GM18951 (cell line): ENCODE data around the gene UQCC2.

Experiments used
- POLR2A ChIP-seq: IDR thresholded peaks from 4 replicates; pipeline ENCODE4 v1.6.1; 2011; ENCODE audit warnings: mild to moderate bottlenecking; ENCODE audit not compliant: insufficient read length, insufficient read depth; ENCODE audit errors: extremely low read depth
- in situ Hi-C: fragments of 300-500 bp; cut with MboI; formaldehyde crosslinking; loops from one replicate; pipeline ENCODE4 v1.12.0; 2022; ENCODE audit warnings: low sequenced_read_pairs, mixed read lengths, inconsistent platforms; ENCODE audit not compliant: unreplicated experiment

Gene UQCC2

DNA sequence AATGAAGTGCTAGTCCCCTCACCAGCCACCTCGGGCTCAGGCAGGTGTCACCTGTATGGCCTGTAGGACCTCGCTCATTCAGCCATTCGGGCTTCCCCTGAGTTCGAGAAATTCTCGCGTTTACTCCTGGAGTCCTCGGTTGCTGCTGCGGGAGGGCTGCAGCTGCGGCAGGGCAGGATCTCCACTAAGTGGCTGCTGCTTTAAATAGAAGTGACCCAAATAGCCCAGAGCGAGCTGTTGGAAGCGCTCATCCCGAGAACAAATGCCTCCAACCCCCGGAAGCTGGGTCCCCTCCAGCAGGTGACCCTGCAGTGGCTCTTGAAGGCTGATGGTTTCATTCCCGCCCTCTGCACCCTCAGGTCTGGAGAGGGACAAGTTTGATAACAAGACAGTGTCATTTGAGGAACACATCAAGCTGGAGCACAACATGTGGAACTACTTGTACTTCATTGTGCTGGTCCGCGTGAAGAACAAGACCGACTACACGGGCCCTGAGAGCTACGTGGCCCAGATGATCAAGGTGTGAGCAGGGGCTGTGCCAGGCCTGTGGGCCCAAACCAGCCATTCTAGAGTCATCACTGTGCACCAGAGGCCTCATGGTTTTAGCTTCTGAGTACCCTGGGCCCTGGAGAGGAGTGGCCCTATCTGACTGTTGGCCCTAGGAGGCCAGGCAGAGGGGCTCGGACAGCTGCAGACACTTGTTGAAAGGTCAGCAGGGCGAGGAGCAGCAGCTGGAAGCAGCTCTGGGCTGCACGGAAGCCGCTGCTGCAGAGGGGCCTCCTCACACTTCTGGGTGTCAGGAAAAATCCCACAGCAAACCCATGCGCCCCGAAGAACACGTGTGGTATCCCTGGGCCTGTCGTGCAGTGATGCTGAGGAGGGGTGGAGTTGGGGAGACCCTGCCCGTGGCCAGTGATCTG, 18.1 kb downstream of the UQCC2 start:
- in situ Hi-C loops = no loop called here
- TF ChIP-seq POLR2A = no peak

DNA sequence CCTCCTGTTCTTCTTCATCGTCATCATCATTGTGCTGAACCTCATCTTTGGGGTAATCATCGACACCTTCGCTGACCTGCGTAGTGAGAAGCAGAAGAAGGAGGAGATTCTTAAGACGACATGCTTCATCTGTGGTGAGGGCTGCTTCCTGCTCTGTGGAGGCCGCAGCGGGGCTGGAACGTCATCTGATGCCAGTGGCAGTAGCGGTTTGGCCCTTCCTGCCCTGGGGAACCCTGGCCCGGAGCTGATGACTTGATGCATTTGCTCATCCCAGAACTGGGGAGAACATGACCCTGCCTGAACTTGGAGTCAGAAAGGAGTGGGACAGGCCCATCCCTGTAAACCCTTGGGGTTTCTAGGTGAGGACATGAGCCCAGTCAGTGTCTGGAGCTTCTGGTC, 18.7 kb downstream of the UQCC2 start:
- TF ChIP-seq POLR2A = no peak
- in situ Hi-C loops = no loop called here

DNA sequence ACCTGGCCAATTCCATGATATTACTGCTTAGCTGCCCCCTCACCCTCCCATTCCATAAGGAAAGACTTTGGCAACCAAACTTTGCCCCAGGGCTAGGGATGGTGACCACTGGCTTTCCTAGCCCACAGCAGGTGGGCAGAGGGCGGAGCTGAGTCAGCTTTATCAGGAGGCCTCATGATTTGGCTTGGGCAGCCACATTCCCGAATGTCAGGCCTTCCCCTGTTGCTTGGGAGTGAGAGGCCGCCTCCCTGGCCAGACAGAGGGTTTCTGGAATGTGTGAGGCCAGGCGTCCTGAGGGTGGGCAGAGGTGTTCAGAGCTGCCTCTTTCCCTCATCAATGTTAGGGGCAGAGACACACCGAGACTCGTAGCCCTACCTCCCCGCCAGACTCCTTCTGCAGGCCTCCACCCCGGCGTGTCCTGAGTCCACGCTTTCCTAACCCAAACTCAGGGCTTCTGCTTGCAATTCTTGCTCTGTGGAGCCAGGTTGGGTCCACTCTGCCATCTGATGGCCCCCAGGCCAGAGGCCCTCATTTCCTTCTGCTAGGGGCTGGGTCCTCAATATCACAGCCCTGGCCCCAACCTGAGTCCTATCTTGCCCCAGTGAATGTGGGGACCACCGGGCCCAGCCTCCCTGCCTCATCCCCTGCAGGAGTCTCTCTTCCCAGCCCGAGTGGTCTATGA, 19.3 kb downstream of the UQCC2 start:
- no peak for TF ChIP-seq POLR2A
- in situ Hi-C loops = no loop called here

DNA sequence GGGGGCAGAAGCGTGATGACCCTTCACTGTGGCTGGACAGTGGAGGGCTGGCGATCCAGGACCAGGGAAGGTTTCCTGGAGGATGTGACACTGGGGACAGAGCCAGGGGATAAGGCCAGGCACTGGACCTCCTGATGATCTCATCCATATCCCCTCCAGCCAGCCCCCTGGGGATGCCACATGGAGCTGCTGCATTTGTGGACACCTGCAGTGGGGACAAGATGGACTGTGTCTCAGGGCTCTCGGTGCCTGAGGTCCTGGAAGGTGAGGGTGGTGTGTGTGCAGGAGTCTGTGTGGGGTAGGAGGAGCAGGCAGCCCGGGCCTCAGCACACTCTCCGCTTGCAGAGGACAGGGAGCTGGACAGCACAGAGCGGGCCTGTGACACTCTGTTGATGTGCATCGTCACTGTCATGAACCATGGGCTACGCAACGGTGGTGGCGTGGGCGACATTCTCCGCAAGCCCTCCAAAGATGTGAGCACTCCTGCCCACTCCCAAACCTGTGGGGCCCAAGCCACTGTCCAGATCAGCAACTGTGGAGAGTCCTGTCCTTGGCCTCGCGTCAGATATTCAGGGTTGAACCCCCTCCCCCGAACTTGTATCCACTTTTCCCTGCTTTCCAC, 19.9 kb downstream of the UQCC2 start:
- in situ Hi-C loops = no loop called here
- TF ChIP-seq POLR2A = no peak

DNA sequence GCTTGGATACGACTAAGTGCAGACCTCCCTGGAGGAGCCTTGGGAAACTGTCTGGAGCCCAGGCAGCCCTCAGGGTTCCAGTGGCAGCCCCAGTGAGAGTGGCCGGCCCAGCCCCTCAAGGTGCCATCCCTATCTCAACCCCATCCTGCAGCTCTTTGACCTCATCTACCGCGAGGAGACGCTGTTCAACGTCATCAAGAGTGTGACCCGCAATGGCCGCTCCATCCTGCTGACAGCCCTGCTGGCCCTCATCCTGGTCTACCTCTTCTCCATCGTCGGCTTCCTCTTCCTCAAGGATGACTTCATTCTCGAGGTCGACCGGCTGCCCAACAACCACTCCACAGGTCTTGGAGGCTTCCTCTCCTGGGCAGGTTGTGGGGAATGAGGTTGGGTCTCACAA, 20.7 kb downstream of the UQCC2 start:
- TF ChIP-seq POLR2A = no peak
- in situ Hi-C loops = no loop called here

DNA sequence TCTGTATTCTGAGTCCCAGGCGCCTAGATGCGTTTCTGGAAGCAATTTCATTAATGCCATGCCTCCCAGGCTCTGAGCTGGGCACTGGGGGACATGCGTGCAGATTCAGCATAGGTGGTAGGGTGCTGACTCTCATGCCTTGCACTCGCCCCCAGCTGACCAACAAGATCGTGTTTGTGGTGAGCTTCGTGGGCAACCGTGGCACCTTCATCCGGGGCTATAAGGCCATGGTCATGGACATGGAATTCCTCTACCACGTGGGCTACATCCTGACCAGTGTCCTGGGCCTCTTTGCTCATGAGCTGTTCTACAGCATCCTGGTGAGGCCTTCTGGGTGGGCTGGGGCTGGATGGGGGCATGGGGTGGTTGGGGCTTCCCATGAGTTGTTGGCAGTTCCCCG, 21.6 kb downstream of the UQCC2 start:
- TF ChIP-seq POLR2A = no peak
- in situ Hi-C loops = no loop called here

DNA sequence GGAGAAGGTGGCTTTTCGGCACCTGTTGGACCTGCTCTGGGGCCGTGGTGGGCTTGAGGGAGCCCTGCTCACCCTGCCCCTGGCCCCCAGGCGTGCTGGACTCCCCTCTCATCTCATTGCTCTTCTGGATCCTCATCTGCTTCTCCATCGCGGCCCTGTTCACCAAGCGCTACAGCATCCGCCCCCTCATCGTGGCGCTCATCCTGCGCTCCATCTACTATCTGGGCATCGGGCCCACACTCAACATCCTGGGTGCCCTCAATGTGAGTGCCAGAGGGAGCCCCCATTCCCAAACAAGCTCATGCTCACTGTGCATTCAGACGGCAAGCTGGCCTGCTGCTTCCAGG, 22.4 kb downstream of the UQCC2 start:
- TF ChIP-seq POLR2A = no peak
- in situ Hi-C loops = no loop called here

DNA sequence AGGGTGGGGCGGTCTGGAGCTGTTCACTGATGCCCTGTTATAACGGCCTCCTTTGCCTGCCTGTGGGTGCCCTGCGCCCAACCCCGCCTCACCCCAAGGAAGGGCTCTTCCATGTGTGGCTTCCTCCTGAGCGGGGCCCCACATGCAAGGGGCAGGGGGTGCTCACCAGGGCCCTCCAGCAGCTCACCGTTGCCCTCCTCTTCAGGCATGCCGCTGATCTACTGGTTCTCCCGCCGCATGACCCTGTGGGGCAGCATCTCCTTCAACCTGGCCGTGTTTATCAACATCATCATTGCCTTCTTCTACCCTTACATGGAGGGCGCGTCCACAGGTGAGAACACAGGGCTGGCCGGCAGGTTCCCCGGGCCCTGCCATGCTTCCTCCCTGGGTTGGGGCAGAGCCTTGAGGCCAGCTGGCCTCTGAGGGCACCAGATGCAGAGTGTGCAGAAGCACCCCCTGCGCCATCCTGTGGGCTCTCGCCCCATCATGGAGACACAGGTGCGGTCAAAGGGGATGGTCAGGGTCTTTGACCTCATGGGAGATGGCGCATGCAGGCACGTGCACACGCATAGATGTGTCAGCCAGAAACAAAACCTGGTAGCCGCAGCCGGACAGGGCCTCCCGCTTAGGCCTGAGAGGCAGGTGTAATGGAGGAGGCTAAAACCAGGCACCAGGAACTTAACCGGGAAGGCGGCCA, 22.9 kb downstream of the UQCC2 start:
- no peak for TF ChIP-seq POLR2A

DNA sequence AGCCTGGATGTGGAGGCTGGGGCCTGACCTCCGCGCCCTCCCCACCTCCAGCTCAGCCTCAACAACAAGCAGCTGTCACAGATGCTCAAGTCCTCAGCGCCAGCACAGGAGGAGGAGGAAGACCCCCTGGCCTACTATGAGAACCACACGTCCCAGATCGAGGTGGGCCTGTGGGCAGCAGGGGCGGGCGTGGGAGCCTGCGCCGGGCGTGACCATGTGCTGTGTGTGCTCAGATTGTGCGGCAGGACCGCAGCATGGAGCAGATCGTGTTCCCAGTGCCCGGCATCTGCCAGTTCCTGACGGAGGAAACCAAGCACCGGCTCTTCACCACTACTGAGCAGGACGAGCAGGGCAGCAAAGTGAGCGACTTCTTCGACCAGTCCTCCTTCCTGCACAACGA, 23.5 kb downstream of the UQCC2 start:
- TF ChIP-seq POLR2A = no peak
- in situ Hi-C loops = no loop called here

More for the DNA sequence above, 22.9 kb downstream of the UQCC2 start:
- in situ Hi-C loops = no loop called here

DNA sequence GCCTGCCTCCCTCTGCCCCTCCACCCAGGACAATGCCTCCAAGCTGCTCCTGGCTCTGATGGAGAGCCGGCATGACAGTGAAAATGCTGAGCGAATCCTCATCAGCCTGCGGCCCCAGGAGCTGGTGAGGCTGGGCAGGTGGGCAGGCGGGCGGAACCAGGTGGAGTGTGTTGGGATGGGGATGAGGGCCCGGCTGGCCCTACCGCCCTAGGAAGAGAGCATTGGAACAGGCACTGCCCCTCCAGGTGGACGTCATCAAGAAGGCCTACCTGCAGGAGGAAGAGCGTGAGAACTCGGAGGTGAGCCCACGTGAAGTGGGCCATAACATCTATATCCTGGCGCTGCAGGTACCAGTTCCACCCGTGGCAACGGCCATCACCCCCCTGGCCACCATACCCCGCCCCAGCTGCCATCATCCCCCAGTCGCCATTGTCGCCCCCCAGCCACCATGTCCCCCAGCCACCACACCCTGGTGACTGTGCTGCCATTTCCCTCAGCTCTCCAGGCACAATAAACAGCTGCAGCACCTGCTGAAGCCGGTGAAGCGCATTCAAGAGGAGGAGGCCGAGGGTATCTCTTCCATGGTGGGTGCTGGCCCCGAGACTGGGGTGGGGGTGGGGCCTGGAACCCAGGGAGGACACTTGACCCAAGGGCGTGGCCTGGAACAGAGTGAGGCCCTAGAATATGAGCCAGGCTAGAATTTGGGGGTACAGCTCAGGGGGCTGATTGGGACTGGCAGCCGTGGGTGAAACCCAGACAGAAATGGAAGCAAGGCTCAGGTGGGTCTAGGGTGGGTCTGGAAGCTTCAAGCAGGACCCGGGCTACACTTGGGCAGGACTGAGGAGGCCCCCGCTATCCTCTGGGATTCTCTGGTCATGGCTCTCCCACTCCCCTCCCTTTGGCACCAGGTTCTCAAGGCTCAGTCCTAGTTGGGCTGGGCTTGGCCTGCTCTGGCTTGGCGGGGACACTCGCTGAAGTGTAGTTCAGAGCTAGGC, 24.2 kb downstream of the UQCC2 start:
- in situ Hi-C loops = no loop called here
- no peak for TF ChIP-seq POLR2A

DNA sequence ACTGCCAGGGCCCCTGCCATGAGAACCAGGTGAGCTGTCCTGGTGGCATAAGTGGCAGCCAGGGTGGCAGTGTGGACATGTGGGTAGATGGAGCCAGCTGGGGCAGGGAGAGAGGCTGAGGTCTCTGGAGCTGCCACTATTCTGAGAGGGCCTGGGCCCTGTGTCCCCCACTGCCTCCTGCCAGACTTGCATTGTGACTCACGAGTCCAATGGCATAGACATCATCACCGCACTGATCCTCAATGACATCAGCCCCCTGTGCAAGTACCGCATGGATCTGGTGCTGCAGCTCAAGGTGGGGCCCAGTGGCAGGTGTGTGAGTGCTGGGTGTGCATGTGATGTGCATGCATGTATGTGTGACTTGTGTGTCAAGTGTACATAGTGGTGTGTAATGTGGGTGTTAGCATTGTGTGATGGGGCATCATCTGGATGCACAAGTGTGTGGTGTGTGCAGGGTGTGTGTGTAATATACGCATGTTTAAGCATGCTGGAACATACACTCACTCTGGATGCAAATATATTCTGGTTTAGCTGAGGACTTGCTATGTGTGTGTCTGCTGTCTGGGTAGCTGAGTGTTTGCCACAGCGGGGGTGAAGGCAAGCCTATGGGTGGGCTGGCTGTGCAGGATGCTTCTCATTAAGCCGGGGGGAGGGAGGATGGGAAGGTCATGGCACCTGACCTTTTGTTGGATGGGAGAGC, 25.1 kb downstream of the UQCC2 start:
- no peak for TF ChIP-seq POLR2A
- in situ Hi-C loops = no loop called here
